Coronary artery (tissue), 2 donors: Measurements from ENCODE around the gene SLC4A8.

Experiments used
- DNase-seq: peaks from one replicate; pipeline ENCODE4 v3.0.0-alpha.2; 2017; ENCODE audit warnings: low spot score
- H3K27ac ChIP-seq, 2 donors: fragments of 200-600 bp; sonication (generic); one replicate each; pipeline ENCODE4 v1.5.1; 2016 to 2019
- H3K4me3 ChIP-seq: fragments of 200-600 bp; sonication (generic); 2 replicates; pipeline ENCODE4 v1.5.1; 2016; ENCODE audit warnings: mild to moderate bottlenecking, moderate library complexity
- TF ChIP-seq, protein P1 (sequence below): fragments of 200-600 bp; sonication (generic); IDR thresholded peaks from one replicate; pipeline ENCODE4 v1.5.1; 2019; ENCODE audit warnings: antibody characterized with exemption

The SLC4A8 gene

DNA sequence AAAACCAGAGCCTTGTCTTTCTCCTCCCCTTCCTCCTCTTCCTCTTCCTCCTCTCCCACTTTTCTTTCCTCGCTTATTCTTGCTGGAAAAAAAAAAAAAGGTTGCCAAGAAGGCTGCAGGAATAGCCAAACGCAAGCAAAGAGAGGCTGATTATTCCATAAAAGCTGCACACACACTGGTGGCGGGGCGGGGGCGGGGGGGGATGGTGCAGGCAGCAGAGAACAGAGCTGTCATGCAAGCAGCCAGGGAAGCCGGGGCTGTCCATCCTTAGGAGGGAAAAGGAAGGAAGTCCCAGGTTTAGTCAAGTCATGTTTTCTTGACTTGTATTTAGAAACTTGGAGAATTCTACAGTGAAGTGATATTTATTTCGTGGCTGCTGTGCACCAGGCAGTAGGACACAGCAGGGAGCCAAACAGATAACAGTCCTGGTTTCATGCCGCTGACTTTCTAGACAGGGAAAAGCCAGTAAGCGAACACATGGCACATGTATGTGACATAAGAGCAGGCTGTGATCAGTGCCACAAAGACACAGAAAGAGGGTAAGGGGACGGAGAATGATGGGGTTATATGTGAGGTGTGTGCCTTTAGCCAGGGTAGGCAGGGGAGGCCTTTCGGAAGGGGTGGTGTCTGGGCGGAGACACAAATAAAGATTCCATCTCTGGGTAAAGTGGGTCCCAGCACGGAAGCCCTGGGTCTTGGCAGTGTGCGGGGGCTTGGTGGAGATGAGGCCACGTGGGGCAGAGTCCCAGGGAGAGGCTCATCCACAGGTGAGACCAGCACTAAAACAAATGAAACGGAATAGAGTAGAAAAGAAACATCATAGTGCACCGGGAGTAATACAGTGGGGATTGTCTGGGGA lies 109.8 kb downstream of the SLC4A8 start:
- no peak overlapping the region for H3K27ac ChIP-seq
- no peak overlapping the region for H3K4me3 ChIP-seq
- no peak for DNase-seq
- TF ChIP-seq, protein P1, sequence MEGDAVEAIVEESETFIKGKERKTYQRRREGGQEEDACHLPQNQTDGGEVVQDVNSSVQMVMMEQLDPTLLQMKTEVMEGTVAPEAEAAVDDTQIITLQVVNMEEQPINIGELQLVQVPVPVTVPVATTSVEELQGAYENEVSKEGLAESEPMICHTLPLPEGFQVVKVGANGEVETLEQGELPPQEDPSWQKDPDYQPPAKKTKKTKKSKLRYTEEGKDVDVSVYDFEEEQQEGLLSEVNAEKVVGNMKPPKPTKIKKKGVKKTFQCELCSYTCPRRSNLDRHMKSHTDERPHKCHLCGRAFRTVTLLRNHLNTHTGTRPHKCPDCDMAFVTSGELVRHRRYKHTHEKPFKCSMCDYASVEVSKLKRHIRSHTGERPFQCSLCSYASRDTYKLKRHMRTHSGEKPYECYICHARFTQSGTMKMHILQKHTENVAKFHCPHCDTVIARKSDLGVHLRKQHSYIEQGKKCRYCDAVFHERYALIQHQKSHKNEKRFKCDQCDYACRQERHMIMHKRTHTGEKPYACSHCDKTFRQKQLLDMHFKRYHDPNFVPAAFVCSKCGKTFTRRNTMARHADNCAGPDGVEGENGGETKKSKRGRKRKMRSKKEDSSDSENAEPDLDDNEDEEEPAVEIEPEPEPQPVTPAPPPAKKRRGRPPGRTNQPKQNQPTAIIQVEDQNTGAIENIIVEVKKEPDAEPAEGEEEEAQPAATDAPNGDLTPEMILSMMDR, result no peak

DNA sequence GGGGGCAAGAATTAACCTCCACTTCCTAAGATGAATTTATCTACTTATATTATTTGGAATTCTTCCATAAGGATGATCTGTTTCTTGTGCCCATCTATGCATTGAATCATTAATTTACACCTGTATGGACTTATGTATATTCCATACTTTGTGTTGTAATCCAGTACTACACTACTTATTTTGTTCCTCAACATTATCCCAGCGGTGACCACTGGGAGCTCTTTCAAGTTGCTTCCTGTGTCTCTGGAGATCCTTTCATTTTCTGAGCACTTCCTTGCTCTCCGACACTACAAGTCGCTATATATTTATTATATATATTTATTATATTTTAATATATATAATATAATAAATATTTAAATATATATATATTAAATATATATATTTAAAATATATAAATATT lies 111.5 kb downstream of the SLC4A8 start:
- TF ChIP-seq, protein P1, result no peak
- no peak for DNase-seq
- H3K4me3 ChIP-seq, result no peak overlapping the region
- no peak overlapping the region for H3K27ac ChIP-seq

DNA sequence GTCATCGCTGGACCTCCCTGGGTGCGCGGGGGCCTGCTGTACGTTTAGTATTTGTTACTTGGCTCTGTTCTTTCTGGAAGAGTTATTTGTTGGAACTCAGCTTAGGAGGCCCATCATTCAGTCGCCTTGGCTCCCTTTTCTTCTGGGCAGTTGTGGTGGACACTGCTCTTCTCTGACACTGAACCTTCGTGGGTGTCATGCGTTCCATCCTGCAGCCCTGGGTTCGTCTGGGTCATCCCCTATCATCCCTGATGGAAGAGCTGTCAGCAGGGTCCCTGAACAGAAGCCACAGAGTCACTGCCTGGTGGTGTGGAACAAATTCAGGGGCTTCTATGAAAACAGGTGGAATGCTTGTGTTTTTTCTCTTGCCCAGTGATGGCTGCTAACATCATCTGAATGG lies 113.5 kb downstream of the SLC4A8 start:
- DNase-seq, result no peak
- TF ChIP-seq, protein P1, result no peak
- Histone ChIP-seq H3K27ac (no peak overlapping the region), H3K4me3 (no peak overlapping the region)

DNA sequence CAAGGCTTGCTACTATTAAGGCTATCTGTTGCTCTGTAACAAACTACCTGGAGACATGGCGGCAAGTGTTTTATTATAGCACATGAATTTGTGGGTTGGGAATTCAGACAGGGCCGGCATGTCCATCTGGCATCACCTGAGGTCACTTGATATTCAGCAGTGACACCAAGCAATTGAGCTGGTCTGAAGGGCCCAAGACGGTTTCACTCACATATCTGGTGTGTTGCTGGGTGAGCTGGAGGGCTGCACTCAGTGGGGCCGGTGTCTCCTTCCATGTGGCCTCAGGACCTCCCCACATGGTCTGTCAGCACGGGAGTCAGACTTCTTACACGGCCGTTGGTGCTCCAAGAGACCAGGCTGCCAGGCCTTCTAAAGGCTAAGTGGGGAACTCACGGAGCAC lies 114.0 kb downstream of the SLC4A8 start:
- no peak for DNase-seq
- Histone ChIP-seq H3K27ac (no peak overlapping the region), H3K4me3 (no peak overlapping the region)
- TF ChIP-seq, protein P1, result no peak

DNA sequence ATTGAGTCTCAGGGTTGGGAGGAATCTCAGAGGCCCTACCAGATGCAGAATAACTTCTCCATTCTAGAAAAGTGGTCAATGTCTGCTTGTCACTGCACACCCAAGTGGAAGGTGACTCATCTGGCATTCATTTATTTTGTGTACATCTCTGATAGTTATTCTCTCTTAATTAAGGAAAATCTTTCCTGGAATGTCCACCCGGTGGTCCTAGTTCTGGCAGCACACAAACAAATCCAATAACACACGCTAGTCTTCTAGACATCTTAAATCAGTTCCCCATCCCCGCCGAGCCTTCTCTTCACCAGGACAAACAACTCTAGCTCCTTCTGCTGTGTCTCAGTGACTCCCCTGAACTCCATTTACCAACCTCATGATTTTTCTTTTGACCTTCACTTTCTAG lies 116.4 kb downstream of the SLC4A8 start:
- DNase-seq, result no peak
- H3K27ac ChIP-seq, result no peak overlapping the region
- TF ChIP-seq, protein P1, result no peak
- no peak overlapping the region for H3K4me3 ChIP-seq

DNA sequence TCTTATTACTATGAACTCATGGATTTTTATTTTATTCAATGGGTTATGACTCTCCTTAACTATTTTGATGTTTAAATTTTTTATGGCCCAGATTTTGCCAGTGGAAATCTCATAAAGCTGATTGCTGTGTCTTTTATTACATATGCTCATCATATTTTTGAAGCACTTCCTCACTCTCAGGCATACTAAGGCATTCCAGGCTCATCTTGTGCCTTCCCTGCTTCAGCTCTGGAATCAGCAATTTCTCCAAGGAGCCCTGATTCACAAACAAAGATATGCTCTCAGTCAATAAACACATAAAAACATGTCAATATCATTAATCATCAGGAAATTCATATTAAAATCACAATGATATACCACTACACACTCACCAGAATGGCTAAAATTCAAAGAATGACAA lies 121.5 kb downstream of the SLC4A8 start:
- DNase-seq, result no peak
- TF ChIP-seq, protein P1, result no peak
- no peak overlapping the region for H3K4me3 ChIP-seq
- no peak overlapping the region for H3K27ac ChIP-seq

DNA sequence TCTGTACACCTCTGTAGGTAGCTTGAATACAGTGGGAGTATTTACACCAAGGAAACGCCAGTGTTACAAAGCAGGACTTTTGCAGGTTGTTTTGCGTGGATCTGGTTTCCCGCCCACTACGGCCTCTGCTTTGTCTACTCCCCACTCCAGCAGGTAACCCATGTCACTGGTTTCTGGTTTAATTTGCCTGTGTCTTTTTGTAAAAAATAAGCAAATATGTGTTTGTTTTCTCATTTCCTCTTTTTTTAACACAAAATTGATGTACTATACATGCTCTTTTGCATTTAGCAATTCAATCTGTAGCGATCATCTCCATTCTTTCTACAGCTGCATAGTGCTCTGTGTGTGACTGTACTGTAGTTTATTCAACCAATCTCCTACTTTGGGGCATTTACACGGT lies 123.0 kb downstream of the SLC4A8 start:
- TF ChIP-seq, protein P1, result no peak

More for the DNA sequence above, 123.0 kb downstream of the SLC4A8 start:
- no peak for DNase-seq
- no peak overlapping the region for H3K27ac ChIP-seq
- H3K4me3 ChIP-seq, result no peak overlapping the region
